Stimulated activated CD4-positive, alpha-beta T cell treated with anti-CD3 and anti-CD28 coated beads, TNF-alpha, amount 100 ng/mL, for 48 hours (primary cell): ENCODE results near the gene SMU1.
"Not testable (repeated sequence)": the region's sequence is repeated elsewhere in the genome, so short reads cannot be mapped to it uniquely, and the experiment has no call there.

Source experiments
- DNase-seq, 3 donors: peaks; one replicate each; pipeline ENCODE4 v3.0.0-alpha.2; 2020; ENCODE audit warnings: low read depth in 3 of 3

SMU1 gene

GRCh38 chr9:33013962-33014664, 62.4 kb downstream of the SMU1 start:
- no peak for DNase-seq

GRCh38 chr9:33012328-33013069, 64.0 kb downstream of the SMU1 start:
- DNase-seq, result no peak

- DNase-seq, result no peak
These were observed 64.6 kb downstream of the SMU1 start for GRCh38 chr9:33011831-33012230.

GRCh38 chr9:33007755-33008154, 68.7 kb downstream of the SMU1 start:
- no peak for DNase-seq

- not testable (repeated sequence) for DNase-seq
These were observed 71.1 kb downstream of the SMU1 start for GRCh38 chr9:33005335-33005734.

GRCh38 chr9:33000682-33001055, 75.8 kb downstream of the SMU1 start:
- peak in 2 of 3 donors; percentile 16 to 17 for DNase-seq

- DNase-seq, result no peak
These were observed 83.8 kb downstream of the SMU1 start for GRCh38 chr9:32992595-32993238.

GRCh38 chr9:32991897-32992594, 84.4 kb downstream of the SMU1 start:
- DNase-seq, result no peak
